HG02763 (cell line): Measurements from ENCODE around the gene BCOR.

ENCODE experiments used
- ATAC-seq: cut with Tn5 transposase; IDR thresholded peaks from one replicate; pipeline ENCODE4 v1.9.1; 2021; ENCODE audit warnings: mild to moderate bottlenecking, moderate library complexity; ENCODE audit not compliant: unreplicated experiment

The BCOR gene

GRCh38 chrX:40037367-40037766, 60.4 kb downstream of the BCOR start:
- no peak for ATAC-seq

- no peak for ATAC-seq
Observed at GRCh38 chrX:40035726-40036125, 62.0 kb downstream of the BCOR start.

GRCh38 chrX:40031911-40032310, 65.8 kb downstream of the BCOR start:
- ATAC-seq: no peak

- no peak for ATAC-seq
Observed at GRCh38 chrX:40030205-40030604, 67.6 kb downstream of the BCOR start.

GRCh38 chrX:40022421-40022820, 75.3 kb downstream of the BCOR start:
- ATAC-seq: no peak

GRCh38 chrX:40021647-40022046, 76.1 kb downstream of the BCOR start:
- no peak for ATAC-seq

- no peak for ATAC-seq
Observed at GRCh38 chrX:40019541-40019940, 78.2 kb downstream of the BCOR start.

GRCh38 chrX:40018041-40018440, 79.7 kb downstream of the BCOR start:
- ATAC-seq: no peak

GRCh38 chrX:40016749-40017148, 81.0 kb downstream of the BCOR start:
- no peak for ATAC-seq

- no peak for ATAC-seq
Observed at GRCh38 chrX:40015693-40016092, 82.1 kb downstream of the BCOR start.

GRCh38 chrX:40013266-40014195, 84.2 kb downstream of the BCOR start:
- ATAC-seq: peak; percentile 36

GRCh38 chrX:40012868-40013265, 84.9 kb downstream of the BCOR start:
- peak; percentile 37 for ATAC-seq

- ATAC-seq: no peak
Observed at GRCh38 chrX:40012039-40012867, 85.5 kb downstream of the BCOR start.

- ATAC-seq: no peak
Observed at GRCh38 chrX:40011322-40012038, 86.3 kb downstream of the BCOR start.

- ATAC-seq: no peak
Observed at GRCh38 chrX:40010550-40011321, 87.0 kb downstream of the BCOR start.

GRCh38 chrX:40009890-40010289, 87.9 kb downstream of the BCOR start:
- ATAC-seq: no peak

GRCh38 chrX:40009462-40009851, 88.3 kb downstream of the BCOR start:
- no peak for ATAC-seq

GRCh38 chrX:40008791-40009461, 88.8 kb downstream of the BCOR start:
- ATAC-seq: no peak

- ATAC-seq: no peak
Observed at GRCh38 chrX:40007756-40008705, 89.7 kb downstream of the BCOR start.
